HG03558 (cell line): Measurements from ENCODE around the gene CSMD2.

Experiments used
- ATAC-seq: cut with Tn5 transposase; IDR thresholded peaks from one replicate; pipeline ENCODE4 v1.9.1; 2021; ENCODE audit warnings: moderate number of reproducible peaks; ENCODE audit not compliant: unreplicated experiment; ENCODE audit errors: extremely low read depth

CSMD2 gene

GRCh38 chr1:33878392-33878791 is 286.6 kb downstream of the CSMD2 start:
- ATAC-seq, result no peak

GRCh38 chr1:33876970-33877650 is 287.9 kb downstream of the CSMD2 start:
- no peak for ATAC-seq

- ATAC-seq, result no peak
These were observed 289.2 kb downstream of the CSMD2 start for GRCh38 chr1:33875862-33876261.

- ATAC-seq, result no peak
These were observed 290.4 kb downstream of the CSMD2 start for GRCh38 chr1:33874636-33875035.

- ATAC-seq, result no peak
These were observed 292.3 kb downstream of the CSMD2 start for GRCh38 chr1:33872683-33873082.

GRCh38 chr1:33872275-33872674 is 292.8 kb downstream of the CSMD2 start:
- no peak for ATAC-seq

GRCh38 chr1:33867684-33868083 is 297.3 kb downstream of the CSMD2 start:
- ATAC-seq, result no peak

- no peak for ATAC-seq
These were observed 298.7 kb downstream of the CSMD2 start for GRCh38 chr1:33866281-33866680.

- ATAC-seq, result no peak
These were observed 300.3 kb downstream of the CSMD2 start for GRCh38 chr1:33864460-33865389.

- no peak for ATAC-seq
These were observed 301.3 kb downstream of the CSMD2 start, which contains the start of gene HMGB4 for GRCh38 chr1:33863779-33864178. TSS of gene HMGB4 (plus strand) at chr1:33864079. CDS start at chr1:33864192, 113 bp downstream.

GRCh38 chr1:33860671-33861070 is 304.4 kb downstream of the CSMD2 start:
- no peak for ATAC-seq

GRCh38 chr1:33854091-33854490 is 310.9 kb downstream of the CSMD2 start:
- no peak for ATAC-seq

GRCh38 chr1:33853431-33853830 is 311.6 kb downstream of the CSMD2 start:
- ATAC-seq, result no peak

GRCh38 chr1:33852711-33853110 is 312.3 kb downstream of the CSMD2 start:
- ATAC-seq, result no peak

GRCh38 chr1:33850481-33850880 is 314.5 kb downstream of the CSMD2 start:
- no peak for ATAC-seq

- no peak for ATAC-seq
These were observed 315.8 kb downstream of the CSMD2 start for GRCh38 chr1:33849211-33849610.

GRCh38 chr1:33848205-33848937 is 316.7 kb downstream of the CSMD2 start:
- no peak for ATAC-seq

- ATAC-seq, result no peak
These were observed 318.2 kb downstream of the CSMD2 start for GRCh38 chr1:33846861-33847260.

GRCh38 chr1:33844166-33844565 is 320.9 kb downstream of the CSMD2 start:
- ATAC-seq, result no peak

- no peak for ATAC-seq
These were observed 322.7 kb downstream of the CSMD2 start for GRCh38 chr1:33842348-33842747.

- no peak for ATAC-seq
These were observed 323.5 kb downstream of the CSMD2 start for GRCh38 chr1:33841494-33841893.
